T47D (cell line): ENCODE results near the gene ZSCAN16.
"Not testable (repeated sequence)": the region's sequence is repeated elsewhere in the genome, so short reads cannot be mapped to it uniquely, and the experiment has no call there.

ENCODE experiments used
- DNase-seq, 2 experiments: peaks; one replicate each; pipeline versions ENCODE4 v3.0.0 to v3.0.0-alpha.2; 2011 to 2012; ENCODE audit warnings: low read depth in 1 of 2, low spot score in 1 of 2
- JUND ChIP-seq: IDR thresholded peaks from 2 replicates; pipeline ENCODE4 v1.6.1; 2012; ENCODE audit warnings: low read depth
- in situ Hi-C: cut with HindIII; loops from 2 replicates; pipeline ENCODE4 v1.10.0; 2016; ENCODE audit warnings: low sequenced_read_pairs, low pct_unique_long_range_greater_than_20kb

ZSCAN16 gene

DNA sequence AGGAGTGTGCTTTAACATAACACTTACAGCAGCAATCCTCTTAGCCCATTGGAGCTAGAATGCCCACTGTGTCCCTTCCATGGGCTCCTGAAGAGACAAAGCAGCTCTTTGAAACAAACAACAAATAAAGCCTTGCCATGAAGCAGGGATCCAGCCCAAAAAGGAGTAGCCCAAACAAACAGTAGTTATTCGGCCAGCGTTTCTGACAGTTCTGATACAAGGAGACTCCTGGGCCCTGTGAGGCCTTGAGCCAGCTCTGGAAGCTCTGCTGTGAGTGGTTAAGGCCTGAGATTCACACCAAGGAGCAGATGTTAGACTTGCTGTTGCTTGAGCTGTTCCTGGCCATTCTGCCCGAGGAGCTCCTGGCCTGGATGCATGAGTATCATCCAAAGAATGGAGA lies 16.9 kb upstream of the ZSCAN16 start:
- TF ChIP-seq JUND = no peak
- in situ Hi-C loops = no loop called here
- DNase-seq = no peak

DNA sequence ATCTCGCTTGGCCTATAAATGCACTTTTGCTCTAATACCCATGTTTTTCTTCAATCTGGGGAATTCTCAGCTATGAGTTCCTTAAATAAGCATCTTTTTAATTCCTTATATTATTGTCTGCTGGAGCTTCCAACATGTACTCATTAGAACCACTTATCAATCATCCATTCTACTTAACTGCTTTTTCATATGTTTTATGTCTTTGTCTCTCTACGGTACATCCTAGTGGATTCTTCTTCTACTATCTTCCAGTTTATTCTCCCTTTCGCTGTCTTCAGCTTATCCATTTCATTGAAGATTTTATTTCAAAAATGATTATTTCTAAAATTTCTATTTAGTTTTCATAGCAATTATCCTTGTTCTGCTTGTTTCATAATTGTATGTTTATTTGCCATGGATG lies 12.4 kb upstream of the ZSCAN16 start:
- DNase-seq = no peak
- no peak for TF ChIP-seq JUND
- in situ Hi-C loops = no loop called here

DNA sequence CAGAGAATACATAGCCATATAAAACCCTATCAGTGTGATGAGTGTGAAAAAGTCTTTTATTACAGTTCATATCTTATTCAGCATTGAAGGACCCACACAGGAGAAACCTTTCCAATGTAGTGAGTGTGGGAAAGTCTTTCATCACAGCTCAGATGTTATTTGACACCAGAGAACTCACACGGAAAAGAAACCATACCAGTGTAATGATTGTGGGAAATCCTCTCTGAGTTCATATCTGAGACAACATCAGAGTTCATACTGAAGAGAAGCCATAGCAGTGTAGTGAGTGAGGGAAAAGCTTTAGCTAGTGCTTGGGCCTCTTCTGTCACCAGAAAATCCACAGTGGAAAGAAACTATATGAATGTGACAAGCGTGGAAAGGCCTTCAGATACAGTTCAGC lies 8.6 kb upstream of the ZSCAN16 start:
- DNase-seq = no peak
- no peak for TF ChIP-seq JUND
- in situ Hi-C loops = no loop called here

DNA sequence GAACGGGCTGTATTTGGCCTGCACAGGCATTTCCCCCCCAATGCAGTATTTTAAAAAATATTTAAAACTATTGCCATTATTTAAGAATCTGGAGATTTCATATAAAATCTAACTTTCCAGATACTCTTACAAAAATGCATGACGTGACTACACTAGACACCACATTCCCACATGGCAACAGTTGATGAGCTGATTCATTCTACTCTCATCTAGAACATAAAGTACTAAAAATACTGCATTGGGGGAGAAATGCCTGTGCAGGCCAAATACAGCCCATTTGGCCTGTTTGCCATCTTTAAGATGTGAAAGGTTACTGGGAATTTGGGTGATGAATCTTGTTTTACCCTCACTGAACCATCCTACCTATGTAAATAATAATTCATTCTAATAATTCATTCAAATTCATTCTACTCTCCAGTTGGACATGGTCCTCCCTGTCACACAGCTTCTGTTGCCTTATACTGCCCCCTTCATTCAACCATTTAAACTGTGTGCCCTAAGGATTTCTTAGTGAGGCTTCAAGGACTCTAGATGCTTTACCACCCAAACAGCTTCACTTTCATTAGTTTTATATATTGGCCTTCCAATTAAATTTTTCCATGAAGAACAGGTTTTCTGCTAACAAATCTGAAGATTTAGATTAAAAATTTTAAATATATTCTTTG lies 6.9 kb upstream of the ZSCAN16 start:
- DNase-seq = peak in 1 of 2 experiments; percentile 23
- no peak for TF ChIP-seq JUND
- in situ Hi-C loops = no loop called here

DNA sequence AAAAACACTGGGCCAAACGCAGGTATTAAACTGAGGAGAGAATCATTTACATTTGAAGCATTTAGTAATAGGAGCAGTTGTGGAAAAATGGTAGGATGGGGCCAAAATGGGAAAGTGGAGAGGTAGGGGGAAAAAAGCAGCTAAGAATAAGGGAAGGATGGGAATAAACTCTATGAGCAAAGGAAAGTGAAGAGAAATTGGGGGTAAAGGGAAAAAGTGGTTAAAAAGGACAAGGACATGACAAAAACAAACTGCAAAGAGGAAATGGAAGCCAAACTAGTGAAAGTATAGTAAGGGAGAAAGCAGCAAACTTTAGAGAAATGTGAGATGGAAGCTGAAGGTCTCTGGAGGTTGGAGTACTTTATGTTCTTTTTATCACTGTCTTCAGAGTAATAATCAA lies 6.2 kb upstream of the ZSCAN16 start:
- DNase-seq = no peak
- TF ChIP-seq JUND = no peak
- in situ Hi-C loops = no loop called here

DNA sequence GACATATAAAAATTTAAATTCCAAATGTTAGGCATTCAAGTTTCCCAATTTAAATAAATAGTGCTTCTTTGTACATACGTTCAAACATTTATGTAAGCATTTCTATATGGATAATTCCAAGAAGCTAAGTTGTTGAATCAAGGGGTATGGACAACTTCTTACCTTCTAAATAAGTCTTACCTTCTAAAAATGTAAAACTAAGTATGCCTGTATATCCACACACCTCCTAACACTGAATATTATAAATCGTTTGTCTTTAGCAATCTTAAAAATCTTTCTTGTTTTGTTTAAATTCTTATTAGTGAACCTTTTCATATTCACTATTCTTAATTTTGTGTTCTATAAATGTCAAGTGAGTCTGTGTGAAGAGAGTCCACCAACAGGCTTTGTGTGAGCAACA lies 2.5 kb upstream of the ZSCAN16 start:
- in situ Hi-C loops = no loop called here
- TF ChIP-seq JUND = no peak

DNA sequence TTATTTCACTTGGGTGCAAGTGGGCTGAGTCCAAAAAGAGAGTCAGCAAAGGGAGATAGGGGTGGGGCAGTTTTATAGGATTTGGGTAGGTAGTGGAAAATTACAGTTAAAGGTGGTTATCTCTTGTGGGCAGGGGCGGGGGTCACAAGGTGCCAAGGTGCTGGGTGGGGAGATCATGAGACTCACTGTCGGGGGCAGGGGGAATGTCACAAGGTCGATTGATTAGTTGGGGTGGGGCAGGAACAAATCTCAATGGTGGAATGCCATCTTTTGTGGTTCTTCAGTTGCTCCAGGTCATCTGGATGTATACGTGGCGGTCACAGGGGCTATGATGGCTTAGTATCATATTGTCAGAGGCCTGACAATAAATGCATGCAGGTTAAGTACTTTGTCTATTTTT lies 2.1 kb upstream of the ZSCAN16 start:
- in situ Hi-C loops, DNase-seq: not testable (repeated sequence)

More for the DNA sequence above, 2.5 kb upstream of the ZSCAN16 start:
- DNase-seq = no peak

DNA sequence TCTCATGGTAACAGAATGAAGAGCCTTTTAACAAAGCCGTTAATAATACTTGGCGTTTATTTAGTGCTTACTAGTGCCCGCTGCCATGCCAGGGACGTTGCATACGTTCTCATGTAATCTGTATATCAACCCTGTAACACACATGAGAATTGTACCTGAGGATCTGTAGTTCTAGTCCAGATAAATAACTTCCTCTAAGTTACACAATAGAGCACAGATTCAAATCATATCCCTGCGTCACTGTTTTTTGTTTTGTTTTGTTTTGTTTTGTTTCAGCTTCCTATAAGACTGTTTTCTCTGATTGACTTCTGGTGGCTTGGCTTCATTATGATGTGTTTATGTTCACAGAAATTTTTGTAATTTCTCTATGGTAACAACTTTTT lies 553 bp downstream of the ZSCAN16 start:
- in situ Hi-C loops = no loop called here
- no peak for TF ChIP-seq JUND
- no peak for DNase-seq

DNA sequence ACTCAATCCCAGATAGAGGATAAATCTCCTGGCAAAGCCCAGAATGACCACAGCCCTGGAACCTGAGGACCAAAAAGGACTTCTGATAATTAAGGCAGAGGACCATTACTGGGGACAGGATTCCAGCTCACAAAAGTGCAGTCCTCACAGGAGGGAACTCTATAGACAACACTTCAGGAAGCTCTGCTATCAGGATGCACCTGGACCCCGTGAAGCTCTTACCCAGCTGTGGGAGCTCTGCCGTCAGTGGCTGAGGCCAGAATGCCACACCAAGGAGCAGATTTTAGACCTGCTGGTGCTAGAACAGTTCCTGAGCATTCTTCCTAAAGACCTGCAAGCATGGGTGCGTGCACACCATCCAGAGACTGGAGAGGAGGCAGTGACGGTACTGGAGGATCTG lies 992 bp downstream of the ZSCAN16 start:
- TF ChIP-seq JUND = no peak
- in situ Hi-C loops = no loop called here
- no peak for DNase-seq

DNA sequence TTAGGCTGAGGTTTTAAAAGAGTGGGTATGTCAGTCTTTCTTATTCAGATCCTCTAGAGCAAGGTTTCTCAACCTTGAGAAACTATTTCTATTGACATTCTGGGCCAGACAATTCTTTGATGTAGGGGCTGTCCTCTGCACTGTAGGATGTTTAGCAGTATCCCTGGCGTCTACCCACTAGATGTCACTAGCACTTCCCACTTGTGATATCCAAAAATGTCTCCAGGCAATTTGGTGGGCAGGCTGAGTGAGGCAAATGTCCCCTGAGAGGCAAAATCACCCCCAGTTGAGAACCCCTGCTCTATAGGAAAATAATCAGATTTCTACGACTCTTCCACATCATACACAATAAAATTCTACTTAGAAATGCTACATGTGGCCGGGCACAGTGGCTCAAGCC lies 9.6 kb downstream of the ZSCAN16 start:
- in situ Hi-C loops = no loop called here
- peak in 1 of 2 experiments; percentile 69 for DNase-seq
- TF ChIP-seq JUND = no peak

DNA sequence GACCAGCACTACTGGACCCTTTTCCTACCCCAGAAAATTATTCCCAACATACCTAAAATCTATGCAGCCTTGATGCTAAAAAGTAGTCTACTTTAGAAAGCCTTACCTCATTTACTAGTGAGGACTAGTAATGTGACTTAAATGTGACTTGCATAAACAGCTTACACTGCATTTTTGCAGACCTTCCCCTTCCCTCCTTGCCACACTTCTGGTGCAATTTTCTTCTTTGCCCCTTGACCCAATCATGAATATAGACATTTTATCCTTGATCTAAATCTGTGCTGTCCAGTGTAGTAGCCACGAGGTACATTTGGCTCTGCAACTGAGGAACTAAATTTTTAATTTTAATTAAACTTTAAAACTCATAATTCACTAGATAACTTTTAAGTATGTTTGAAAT lies 10.3 kb downstream of the ZSCAN16 start:
- in situ Hi-C loops = no loop called here
- no peak for TF ChIP-seq JUND
- no peak for DNase-seq

DNA sequence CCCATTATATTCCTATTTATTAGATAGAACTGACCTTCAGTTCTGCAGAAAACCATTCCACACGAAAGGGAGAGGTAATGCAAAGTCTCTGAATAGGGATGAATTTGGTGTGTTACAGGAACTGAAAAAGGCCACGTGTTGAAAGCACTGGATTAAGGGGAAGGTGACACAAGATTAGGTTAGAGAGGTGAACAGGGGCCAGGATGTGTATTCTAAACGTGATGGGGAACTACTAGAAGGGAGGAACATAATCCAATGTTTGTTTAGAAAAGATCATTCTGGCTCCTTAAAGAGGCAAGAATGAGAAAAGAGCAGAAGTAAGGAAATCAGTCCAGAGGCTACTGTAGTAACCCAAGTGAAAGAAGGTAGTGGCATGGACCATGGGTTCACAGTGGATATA lies 11.0 kb downstream of the ZSCAN16 start:
- TF ChIP-seq JUND = no peak
- in situ Hi-C loops = no loop called here
- no peak for DNase-seq

DNA sequence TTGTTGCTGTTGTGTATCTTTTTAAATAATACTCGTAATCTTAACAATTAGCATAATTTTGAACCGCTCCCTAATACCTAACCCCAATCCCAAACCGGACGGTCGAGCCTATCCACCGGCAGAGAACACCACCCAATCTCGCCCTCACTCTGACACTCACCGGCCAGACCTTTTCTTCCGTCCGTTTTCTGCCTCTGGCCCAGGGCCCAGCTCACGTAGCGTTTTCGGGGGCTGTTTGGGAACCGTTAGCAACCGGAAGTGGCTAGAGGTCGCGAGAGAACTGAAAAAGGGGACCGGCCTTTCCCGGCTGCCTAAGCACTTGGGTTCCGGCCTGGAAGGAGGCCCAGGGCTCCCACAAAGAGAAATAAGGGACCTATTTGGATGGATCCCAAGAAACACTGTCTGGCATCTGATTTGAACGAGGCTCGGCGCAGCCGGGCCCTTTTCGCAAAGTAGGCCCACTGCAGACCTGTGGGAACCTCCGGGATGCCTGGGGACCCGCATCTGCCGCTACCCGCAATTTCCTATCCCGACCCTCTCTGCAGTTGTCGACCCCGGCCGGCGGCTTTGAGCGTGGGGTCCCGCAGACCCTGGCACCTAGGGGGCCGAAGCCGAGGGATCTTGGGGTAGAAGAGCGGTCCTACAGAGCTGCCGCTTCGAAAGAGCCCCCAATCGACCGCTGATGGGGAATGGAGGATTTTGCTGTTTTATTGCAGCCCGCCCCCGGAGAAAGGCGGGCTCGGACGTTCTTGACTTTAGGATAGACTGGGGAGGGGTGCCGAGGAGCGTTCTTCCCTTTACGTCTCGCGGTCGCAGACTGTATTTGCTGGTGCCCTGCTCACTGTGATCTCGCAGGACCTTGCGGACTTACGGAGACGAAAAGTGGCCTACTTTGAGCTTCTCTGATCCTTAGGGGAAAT lies 12.4 kb downstream of the ZSCAN16 start:
- no peak for TF ChIP-seq JUND
- DNase-seq = peak; percentile 48 to 93
- in situ Hi-C loops = no loop called here
